Measurements from ENCODE around the gene CHRM2. TPM values are rescaled to one million over a fixed set of nuclear protein-coding genes. Genes with fewer than 3 reads are reported as not detected.

Gene CHRM2
- total and polyA plus RNA-seq, 2 experiments from 2014 or later: 0.21 to 0.35 TPM

DNA sequence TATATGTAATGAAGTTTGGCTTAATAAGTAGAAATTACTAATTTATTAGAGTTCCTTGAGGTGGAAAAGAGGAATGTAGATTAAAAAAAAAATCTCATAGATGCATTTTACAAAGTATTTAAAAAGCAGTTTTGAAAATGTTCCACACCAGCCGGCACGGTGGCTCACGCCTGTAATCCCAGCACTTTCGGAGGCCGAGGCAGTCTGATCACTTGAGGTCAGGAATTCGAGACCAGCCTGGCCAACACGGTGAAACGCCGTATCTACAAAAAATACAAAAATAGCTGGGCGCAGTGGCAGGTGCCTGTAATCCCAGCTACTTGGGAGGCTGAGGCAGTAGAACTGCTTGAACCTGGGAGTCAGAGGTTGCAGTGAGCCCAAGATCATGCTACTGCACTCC lies 3.2 kb upstream of the CHRM2 start:
- DNase-seq (ENCODE audit: low spot score) (no peak), ATAC-seq (no peak)
- no peak for TF ChIP-seq NANOG (IDR thresholded peaks at IDR 0.05; ENCODE audit: borderline replicate concordance)
- TF ChIP-seq, protein P1, sequence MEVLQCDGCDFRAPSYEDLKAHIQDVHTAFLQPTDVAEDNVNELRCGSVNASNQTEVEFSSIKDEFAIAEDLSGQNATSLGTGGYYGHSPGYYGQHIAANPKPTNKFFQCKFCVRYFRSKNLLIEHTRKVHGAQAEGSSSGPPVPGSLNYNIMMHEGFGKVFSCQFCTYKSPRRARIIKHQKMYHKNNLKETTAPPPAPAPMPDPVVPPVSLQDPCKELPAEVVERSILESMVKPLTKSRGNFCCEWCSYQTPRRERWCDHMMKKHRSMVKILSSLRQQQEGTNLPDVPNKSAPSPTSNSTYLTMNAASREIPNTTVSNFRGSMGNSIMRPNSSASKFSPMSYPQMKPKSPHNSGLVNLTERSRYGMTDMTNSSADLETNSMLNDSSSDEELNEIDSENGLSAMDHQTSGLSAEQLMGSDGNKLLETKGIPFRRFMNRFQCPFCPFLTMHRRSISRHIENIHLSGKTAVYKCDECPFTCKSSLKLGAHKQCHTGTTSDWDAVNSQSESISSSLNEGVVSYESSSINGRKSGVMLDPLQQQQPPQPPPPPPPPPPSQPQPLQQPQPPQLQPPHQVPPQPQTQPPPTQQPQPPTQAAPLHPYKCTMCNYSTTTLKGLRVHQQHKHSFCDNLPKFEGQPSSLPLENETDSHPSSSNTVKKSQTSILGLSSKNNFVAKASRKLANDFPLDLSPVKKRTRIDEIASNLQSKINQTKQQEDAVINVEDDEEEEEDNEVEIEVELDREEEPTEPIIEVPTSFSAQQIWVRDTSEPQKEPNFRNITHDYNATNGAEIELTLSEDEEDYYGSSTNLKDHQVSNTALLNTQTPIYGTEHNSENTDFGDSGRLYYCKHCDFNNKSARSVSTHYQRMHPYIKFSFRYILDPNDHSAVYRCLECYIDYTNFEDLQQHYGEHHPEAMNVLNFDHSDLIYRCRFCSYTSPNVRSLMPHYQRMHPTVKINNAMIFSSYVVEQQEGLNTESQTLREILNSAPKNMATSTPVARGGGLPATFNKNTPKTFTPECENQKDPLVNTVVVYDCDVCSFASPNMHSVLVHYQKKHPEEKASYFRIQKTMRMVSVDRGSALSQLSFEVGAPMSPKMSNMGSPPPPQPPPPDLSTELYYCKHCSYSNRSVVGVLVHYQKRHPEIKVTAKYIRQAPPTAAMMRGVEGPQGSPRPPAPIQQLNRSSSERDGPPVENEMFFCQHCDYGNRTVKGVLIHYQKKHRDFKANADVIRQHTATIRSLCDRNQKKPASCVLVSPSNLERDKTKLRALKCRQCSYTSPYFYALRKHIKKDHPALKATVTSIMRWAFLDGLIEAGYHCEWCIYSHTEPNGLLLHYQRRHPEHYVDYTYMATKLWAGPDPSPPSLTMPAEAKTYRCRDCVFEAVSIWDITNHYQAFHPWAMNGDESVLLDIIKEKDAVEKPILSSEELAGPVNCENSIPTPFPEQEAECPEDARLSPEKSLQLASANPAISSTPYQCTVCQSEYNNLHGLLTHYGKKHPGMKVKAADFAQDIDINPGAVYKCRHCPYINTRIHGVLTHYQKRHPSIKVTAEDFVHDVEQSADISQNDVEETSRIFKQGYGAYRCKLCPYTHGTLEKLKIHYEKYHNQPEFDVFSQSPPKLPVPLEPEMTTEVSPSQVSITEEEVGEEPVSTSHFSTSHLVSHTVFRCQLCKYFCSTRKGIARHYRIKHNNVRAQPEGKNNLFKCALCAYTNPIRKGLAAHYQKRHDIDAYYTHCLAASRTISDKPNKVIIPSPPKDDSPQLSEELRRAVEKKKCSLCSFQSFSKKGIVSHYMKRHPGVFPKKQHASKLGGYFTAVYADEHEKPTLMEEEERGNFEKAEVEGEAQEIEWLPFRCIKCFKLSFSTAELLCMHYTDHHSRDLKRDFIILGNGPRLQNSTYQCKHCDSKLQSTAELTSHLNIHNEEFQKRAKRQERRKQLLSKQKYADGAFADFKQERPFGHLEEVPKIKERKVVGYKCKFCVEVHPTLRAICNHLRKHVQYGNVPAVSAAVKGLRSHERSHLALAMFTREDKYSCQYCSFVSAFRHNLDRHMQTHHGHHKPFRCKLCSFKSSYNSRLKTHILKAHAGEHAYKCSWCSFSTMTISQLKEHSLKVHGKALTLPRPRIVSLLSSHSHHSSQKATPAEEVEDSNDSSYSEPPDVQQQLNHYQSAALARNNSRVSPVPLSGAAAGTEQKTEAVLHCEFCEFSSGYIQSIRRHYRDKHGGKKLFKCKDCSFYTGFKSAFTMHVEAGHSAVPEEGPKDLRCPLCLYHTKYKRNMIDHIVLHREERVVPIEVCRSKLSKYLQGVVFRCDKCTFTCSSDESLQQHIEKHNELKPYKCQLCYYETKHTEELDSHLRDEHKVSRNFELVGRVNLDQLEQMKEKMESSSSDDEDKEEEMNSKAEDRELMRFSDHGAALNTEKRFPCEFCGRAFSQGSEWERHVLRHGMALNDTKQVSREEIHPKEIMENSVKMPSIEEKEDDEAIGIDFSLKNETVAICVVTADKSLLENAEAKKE (CRISPR knock-in tag; IDR thresholded peaks at IDR 0.05): no peak
- TF ChIP-seq CREB1 (CRISPR knock-in tag; IDR thresholded peaks at IDR 0.05; ENCODE audit: low read depth): no peak
- TF ChIP-seq ZNF331 (CRISPR knock-in tag; IDR thresholded peaks at IDR 0.05; ENCODE audit: low read depth): no peak
- TF ChIP-seq, protein P2, sequence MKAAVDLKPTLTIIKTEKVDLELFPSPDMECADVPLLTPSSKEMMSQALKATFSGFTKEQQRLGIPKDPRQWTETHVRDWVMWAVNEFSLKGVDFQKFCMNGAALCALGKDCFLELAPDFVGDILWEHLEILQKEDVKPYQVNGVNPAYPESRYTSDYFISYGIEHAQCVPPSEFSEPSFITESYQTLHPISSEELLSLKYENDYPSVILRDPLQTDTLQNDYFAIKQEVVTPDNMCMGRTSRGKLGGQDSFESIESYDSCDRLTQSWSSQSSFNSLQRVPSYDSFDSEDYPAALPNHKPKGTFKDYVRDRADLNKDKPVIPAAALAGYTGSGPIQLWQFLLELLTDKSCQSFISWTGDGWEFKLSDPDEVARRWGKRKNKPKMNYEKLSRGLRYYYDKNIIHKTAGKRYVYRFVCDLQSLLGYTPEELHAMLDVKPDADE (IDR thresholded peaks at IDR 0.05): no peak
- TF ChIP-seq, protein P3, sequence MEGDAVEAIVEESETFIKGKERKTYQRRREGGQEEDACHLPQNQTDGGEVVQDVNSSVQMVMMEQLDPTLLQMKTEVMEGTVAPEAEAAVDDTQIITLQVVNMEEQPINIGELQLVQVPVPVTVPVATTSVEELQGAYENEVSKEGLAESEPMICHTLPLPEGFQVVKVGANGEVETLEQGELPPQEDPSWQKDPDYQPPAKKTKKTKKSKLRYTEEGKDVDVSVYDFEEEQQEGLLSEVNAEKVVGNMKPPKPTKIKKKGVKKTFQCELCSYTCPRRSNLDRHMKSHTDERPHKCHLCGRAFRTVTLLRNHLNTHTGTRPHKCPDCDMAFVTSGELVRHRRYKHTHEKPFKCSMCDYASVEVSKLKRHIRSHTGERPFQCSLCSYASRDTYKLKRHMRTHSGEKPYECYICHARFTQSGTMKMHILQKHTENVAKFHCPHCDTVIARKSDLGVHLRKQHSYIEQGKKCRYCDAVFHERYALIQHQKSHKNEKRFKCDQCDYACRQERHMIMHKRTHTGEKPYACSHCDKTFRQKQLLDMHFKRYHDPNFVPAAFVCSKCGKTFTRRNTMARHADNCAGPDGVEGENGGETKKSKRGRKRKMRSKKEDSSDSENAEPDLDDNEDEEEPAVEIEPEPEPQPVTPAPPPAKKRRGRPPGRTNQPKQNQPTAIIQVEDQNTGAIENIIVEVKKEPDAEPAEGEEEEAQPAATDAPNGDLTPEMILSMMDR (conservative IDR thresholded peaks at IDR 0.05; ENCODE audit: low read depth in 2 of 2): no peak
- TF ChIP-seq JUNB (IDR thresholded peaks at IDR 0.05; ENCODE audit: unreplicated experiment): no peak
- TF ChIP-seq EZH2phosphoT487 (IDR thresholded peaks at IDR 0.05; ENCODE audit: unreplicated experiment): no peak
- TF ChIP-seq, protein P4, sequence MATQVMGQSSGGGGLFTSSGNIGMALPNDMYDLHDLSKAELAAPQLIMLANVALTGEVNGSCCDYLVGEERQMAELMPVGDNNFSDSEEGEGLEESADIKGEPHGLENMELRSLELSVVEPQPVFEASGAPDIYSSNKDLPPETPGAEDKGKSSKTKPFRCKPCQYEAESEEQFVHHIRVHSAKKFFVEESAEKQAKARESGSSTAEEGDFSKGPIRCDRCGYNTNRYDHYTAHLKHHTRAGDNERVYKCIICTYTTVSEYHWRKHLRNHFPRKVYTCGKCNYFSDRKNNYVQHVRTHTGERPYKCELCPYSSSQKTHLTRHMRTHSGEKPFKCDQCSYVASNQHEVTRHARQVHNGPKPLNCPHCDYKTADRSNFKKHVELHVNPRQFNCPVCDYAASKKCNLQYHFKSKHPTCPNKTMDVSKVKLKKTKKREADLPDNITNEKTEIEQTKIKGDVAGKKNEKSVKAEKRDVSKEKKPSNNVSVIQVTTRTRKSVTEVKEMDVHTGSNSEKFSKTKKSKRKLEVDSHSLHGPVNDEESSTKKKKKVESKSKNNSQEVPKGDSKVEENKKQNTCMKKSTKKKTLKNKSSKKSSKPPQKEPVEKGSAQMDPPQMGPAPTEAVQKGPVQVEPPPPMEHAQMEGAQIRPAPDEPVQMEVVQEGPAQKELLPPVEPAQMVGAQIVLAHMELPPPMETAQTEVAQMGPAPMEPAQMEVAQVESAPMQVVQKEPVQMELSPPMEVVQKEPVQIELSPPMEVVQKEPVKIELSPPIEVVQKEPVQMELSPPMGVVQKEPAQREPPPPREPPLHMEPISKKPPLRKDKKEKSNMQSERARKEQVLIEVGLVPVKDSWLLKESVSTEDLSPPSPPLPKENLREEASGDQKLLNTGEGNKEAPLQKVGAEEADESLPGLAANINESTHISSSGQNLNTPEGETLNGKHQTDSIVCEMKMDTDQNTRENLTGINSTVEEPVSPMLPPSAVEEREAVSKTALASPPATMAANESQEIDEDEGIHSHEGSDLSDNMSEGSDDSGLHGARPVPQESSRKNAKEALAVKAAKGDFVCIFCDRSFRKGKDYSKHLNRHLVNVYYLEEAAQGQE (IDR thresholded peaks at IDR 0.05; ENCODE audit: unreplicated experiment): no peak
- no peak for TF ChIP-seq ZNF114 (CRISPR knock-in tag; IDR thresholded peaks at IDR 0.05)
- no peak for TF ChIP-seq EZH2 (IDR thresholded peaks at IDR 0.05; ENCODE audit: low read depth, unreplicated experiment)
- no peak for TF ChIP-seq POLR2AphosphoS5 (IDR thresholded peaks at IDR 0.05; ENCODE audit: low read depth)
- no peak for TF ChIP-seq STAT1 (IDR thresholded peaks at IDR 0.05; ENCODE audit: unreplicated experiment)
- H3K9me3 Mint-ChIP-seq: no peaks in the 10 kb centered on the region
- Histone ChIP-seq H3K4me1 (ENCODE audit: insufficient read depth) (peaks cover 4% of the 10 kb centered on the region; the same call in 1 of the 2 replicates), H3K79me2 (replicated peaks; ENCODE audit: insufficient read depth) (no peaks in the 10 kb centered on the region), H3F3A (replicated peaks; ENCODE audit: low read depth) (no peaks in the 10 kb centered on the region), H3K9me2 (ENCODE audit: insufficient read depth) (no peaks in the 10 kb centered on the region), H3K4me2 (no peak overlapping the region), H3K27me3 (ENCODE audit: insufficient read depth) (peaks cover 37% of the 10 kb centered on the region), H2AFZ (no peak overlapping the region), H3K4me3 (no peak overlapping the region), H4K20me1 (replicated peaks; ENCODE audit: insufficient read depth) (no peaks in the 10 kb centered on the region), H3K27ac (ENCODE audit: low read depth) (no peak overlapping the region), H3K36me3 (ENCODE audit: insufficient read depth) (no peaks in the 10 kb centered on the region)
- no peak overlapping the region for H3K4me3 Mint-ChIP-seq
- no peaks in the 10 kb centered on the region for H3K36me3 Mint-ChIP-seq (ENCODE audit: low read depth)
- peaks cover 15% of the 10 kb centered on the region for H3K4me1 Mint-ChIP-seq
- H3K27me3 Mint-ChIP-seq (ENCODE audit: insufficient read depth, low read depth, poor library complexity): peaks cover 23% of the 10 kb centered on the region
- H3K27ac Mint-ChIP-seq: no peak overlapping the region
